K562 (cell line): ENCODE measurements around the gene IMP4. TPM values are rescaled to one million over a fixed set of nuclear protein-coding genes. Genes with fewer than 3 reads are reported as not detected.

Source experiments
- CLOCK ChIP-seq: fragments of 250-450 bp; sonication (Bioruptor Pico); IDR thresholded peaks from 2 replicates; pipeline ENCODE4 v1.4.0; 2020; ENCODE audit warnings: mild to moderate bottlenecking, moderate library complexity, borderline replicate concordance
- ETS1 ChIP-seq: conservative IDR thresholded peaks from 2 replicates; pipeline ENCODE4 v1.6.1; 2011; ENCODE audit warnings: low read depth, mild to moderate bottlenecking, low read length; ENCODE audit not compliant: control insufficient read depth
- IFI16 ChIP-seq: fragments of 250-450 bp; sonication (Bioruptor Pico); IDR thresholded peaks from 2 replicates; pipeline ENCODE4 v2.1.2; 2022; ENCODE audit warnings: mild to moderate bottlenecking, inconsistent platforms
- MTF1 ChIP-seq: fragments of 250-450 bp; sonication (Bioruptor Pico); IDR thresholded peaks from 2 replicates; pipeline ENCODE4 v1.9.0; 2021; ENCODE audit warnings: moderate library complexity, mild to moderate bottlenecking, inconsistent platforms, borderline replicate concordance
- RCOR1 ChIP-seq, 2 experiments: IDR thresholded peaks; 2 replicates each; pipeline ENCODE4 v1.6.1; 2012; ENCODE audit warnings: low read depth in 2 of 2, low read length in 2 of 2, borderline replicate concordance in 1 of 2, improper control_type of control experiment in 1 of 2
- ZNF395 ChIP-seq: fragments of 200-800 bp; sonication (Bioruptor generic); IDR thresholded peaks from 2 replicates; pipeline ENCODE4 v1.6.1; 2017; ENCODE audit warnings: missing genetic modification characterization, missing compliant biosample characterization
- polyA plus RNA-seq, 8 experiments: library from polyadenylated mRNA; depleted of rRNA in 4 of 8; stranded (reverse) in 5 of 8; unstranded in 3 of 8; fragments of >200 nt; fragmentation: Nextera tagmentation in 2 of 8; fragmentation: Illumina TruSeq in 1 of 8; extraction: Ambion mirVana in 2 of 8; extraction: Trizol in 1 of 8; gene quantifications; 2 replicates each; pipeline versions ENCODE4 v1.2.1 to v1.2.3, GENCODE V29; 2011 to 2014; ENCODE audit warnings: inconsistent platforms in 1 of 8, missing spikeins in 1 of 8
- total RNA-seq, 7 experiments: library from RNA; depleted of rRNA in 6 of 7; stranded (reverse); fragments of >200 nt in 6 of 7; fragmentation: Illumina TruSeq in 2 of 7; extraction: Trizol in 2 of 7; gene quantifications; 2 replicates each; pipeline versions ENCODE4 v1.2.1 to v1.2.3, GENCODE V29; 2011 to 2021; ENCODE audit warnings: low replicate concordance in 1 of 7
- TF ChIP-seq, protein P1 (sequence below): fragments of 450-650 bp; formaldehyde crosslinking; IDR thresholded peaks from 2 replicates; pipeline ENCODE4 v1.4.0; 2022; ENCODE audit warnings: mild to moderate bottlenecking, moderate library complexity
- TF ChIP-seq, protein P2 (sequence below): fragments of 200-800 bp; sonication (Bioruptor generic); IDR thresholded peaks from 2 replicates; pipeline ENCODE4 v1.6.1; 2016; ENCODE audit warnings: missing genetic modification characterization, missing compliant biosample characterization
- TF ChIP-seq, protein P3 (sequence below): fragments of 450-650 bp; IDR thresholded peaks from 2 replicates; pipeline ENCODE4 v1.6.1; 2016; ENCODE audit warnings: antibody characterized with exemption

Gene IMP4
- total and polyA plus RNA-seq, 9 of the 15 experiments (the other 6 are each of a cell fraction or from before 2014, with no cell fraction given): 35.4 to 209 (median 100.0) TPM

DNA sequence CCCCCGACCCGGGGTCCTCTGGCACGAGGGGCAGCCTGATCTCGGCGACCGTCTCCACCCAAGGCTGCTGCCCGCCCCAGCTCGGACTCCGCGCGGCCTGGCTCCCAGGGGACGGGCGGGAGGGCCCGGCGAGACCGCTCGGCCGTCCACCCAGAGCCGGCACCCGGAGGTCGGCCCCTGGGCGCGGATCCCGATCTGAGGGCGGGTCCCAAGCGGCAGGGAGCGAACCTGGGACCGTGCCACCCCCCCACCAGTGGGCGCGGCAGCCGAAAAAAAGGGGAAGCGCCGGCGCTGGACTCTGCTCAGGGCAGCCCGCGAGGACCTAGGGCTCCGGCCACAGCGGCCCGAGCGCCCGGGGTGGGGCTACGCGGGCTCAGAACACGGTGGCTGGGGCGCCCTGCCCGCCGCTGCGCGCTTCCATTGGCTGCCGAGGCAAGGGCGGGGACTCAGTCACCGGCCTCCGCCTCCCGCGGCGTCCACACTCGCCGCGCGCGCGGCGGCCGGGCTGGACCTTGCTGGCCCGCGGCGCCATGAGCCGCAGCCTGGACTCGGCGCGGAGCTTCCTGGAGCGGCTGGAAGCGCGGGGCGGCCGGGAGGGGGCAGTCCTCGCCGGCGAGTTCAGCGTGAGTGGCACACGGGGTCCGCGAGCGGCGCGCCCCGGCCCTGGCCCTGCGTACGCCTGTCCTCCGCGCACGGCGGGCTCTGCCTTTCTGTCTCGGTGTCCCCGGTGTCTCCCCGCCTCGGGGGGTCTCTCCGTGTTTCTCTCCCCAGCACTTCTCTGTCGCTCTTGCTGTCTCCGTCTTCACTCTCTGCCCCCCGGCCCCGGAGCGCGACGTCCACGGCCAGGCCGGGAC lies 13.1 kb downstream of the IMP4 start, which contains the start of gene PTPN18 (continued):
- TF ChIP-seq CLOCK (CRISPR knock-in tag) (no peak), MTF1 (CRISPR knock-in tag) (no peak), ETS1 (peak; percentile 79; the same call in 1 of the 2 replicates), RCOR1 (IDR thresholded peaks at IDR 0.05; ENCODE audit: borderline replicate concordance in 1 of 2, low read depth in 2 of 2, low read length in 2 of 2) (no peak; a peak in 1 of 4 replicates), ZNF395 (peak; percentile 75; the same call in 1 of the 2 replicates), IFI16 (CRISPR knock-in tag) (no peak)
- TF ChIP-seq, protein P1, sequence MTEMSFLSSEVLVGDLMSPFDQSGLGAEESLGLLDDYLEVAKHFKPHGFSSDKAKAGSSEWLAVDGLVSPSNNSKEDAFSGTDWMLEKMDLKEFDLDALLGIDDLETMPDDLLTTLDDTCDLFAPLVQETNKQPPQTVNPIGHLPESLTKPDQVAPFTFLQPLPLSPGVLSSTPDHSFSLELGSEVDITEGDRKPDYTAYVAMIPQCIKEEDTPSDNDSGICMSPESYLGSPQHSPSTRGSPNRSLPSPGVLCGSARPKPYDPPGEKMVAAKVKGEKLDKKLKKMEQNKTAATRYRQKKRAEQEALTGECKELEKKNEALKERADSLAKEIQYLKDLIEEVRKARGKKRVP (CRISPR knock-in tag): no peak
- TF ChIP-seq, protein P2, sequence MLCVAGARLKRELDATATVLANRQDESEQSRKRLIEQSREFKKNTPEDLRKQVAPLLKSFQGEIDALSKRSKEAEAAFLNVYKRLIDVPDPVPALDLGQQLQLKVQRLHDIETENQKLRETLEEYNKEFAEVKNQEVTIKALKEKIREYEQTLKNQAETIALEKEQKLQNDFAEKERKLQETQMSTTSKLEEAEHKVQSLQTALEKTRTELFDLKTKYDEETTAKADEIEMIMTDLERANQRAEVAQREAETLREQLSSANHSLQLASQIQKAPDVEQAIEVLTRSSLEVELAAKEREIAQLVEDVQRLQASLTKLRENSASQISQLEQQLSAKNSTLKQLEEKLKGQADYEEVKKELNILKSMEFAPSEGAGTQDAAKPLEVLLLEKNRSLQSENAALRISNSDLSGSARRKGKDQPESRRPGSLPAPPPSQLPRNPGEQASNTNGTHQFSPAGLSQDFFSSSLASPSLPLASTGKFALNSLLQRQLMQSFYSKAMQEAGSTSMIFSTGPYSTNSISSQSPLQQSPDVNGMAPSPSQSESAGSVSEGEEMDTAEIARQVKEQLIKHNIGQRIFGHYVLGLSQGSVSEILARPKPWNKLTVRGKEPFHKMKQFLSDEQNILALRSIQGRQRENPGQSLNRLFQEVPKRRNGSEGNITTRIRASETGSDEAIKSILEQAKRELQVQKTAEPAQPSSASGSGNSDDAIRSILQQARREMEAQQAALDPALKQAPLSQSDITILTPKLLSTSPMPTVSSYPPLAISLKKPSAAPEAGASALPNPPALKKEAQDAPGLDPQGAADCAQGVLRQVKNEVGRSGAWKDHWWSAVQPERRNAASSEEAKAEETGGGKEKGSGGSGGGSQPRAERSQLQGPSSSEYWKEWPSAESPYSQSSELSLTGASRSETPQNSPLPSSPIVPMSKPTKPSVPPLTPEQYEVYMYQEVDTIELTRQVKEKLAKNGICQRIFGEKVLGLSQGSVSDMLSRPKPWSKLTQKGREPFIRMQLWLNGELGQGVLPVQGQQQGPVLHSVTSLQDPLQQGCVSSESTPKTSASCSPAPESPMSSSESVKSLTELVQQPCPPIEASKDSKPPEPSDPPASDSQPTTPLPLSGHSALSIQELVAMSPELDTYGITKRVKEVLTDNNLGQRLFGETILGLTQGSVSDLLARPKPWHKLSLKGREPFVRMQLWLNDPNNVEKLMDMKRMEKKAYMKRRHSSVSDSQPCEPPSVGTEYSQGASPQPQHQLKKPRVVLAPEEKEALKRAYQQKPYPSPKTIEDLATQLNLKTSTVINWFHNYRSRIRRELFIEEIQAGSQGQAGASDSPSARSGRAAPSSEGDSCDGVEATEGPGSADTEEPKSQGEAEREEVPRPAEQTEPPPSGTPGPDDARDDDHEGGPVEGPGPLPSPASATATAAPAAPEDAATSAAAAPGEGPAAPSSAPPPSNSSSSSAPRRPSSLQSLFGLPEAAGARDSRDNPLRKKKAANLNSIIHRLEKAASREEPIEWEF (CRISPR knock-in tag): no peak
- TF ChIP-seq, protein P3, sequence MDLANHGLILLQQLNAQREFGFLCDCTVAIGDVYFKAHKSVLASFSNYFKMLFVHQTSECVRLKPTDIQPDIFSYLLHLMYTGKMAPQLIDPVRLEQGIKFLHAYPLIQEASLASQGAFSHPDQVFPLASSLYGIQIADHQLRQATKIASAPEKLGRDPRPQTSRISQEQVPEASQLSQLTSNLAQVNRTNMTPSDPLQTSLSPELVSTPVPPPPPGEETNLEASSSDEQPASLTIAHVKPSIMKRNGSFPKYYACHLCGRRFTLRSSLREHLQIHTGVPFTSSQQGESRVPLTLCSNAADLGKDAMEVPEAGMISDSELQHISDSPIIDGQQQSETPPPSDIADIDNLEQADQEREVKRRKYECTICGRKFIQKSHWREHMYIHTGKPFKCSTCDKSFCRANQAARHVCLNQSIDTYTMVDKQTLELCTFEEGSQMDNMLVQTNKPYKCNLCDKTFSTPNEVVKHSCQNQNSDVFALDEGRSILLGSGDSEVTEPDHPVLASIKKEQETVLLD: no peak
